ENCODE measurements around the gene TANC1. TPM values are rescaled to one million over a fixed set of nuclear protein-coding genes. Genes with fewer than 3 reads are reported as not detected.

The TANC1 gene
- total and polyA plus RNA-seq, 2 experiments from 2014 or later, result 2.8 to 9.5 TPM

- H3K27ac ChIP-seq (ENCODE audit: low read depth), result no peak overlapping the region; the same call in 1 of the 2 replicates
- no peaks in the 10 kb centered on the region for H3K79me2 ChIP-seq (replicated peaks; ENCODE audit: insufficient read depth)
- Mint-ChIP-seq H3K4me1 (peaks cover 24% of the 10 kb centered on the region), H3K9me3 (no peaks in the 10 kb centered on the region), H3K36me3 (ENCODE audit: low read depth) (no peaks in the 10 kb centered on the region; the same call in 2 of the 3 replicates), H3K27ac (peak overlapping the region; percentile 57; the same call in 1 of the 2 replicates), H3K27me3 (ENCODE audit: insufficient read depth, low read depth, poor library complexity) (peaks cover 65% of the 10 kb centered on the region), H3K4me3 (peak overlapping the region; percentile 48)
- H3K9me2 ChIP-seq (ENCODE audit: insufficient read depth), result no peaks in the 10 kb centered on the region
- no peak overlapping the region for H2AFZ ChIP-seq
- H3F3A ChIP-seq (replicated peaks; ENCODE audit: low read depth), result no peaks in the 10 kb centered on the region
- peak overlapping the region; percentile 54 for H3K4me2 ChIP-seq
- peaks cover 3% of the 10 kb centered on the region for H4K20me1 ChIP-seq (replicated peaks; ENCODE audit: insufficient read depth)
- ATAC-seq, result peak; percentile 93
- TF ChIP-seq JUNB (IDR thresholded peaks at IDR 0.05; ENCODE audit: unreplicated experiment) (no peak), NANOG (IDR thresholded peaks at IDR 0.05; ENCODE audit: borderline replicate concordance) (peak; percentile 83), STAT1 (IDR thresholded peaks at IDR 0.05; ENCODE audit: unreplicated experiment) (no peak), ETS1 (IDR thresholded peaks at IDR 0.05) (no peak), CREB1 (CRISPR knock-in tag; IDR thresholded peaks at IDR 0.05; ENCODE audit: low read depth) (peak; percentile 25; the same call in 1 of the 2 replicates), CTCF (conservative IDR thresholded peaks at IDR 0.05; ENCODE audit: low read depth in 2 of 2) (peak in 1 of 2 experiments; percentile 14; a peak in 2 of 4 replicates), POLR2AphosphoS5 (IDR thresholded peaks at IDR 0.05; ENCODE audit: low read depth) (0 out of 2 replicates have a peak, but pooled peaks have one; percentile 35), EZH2phosphoT487 (IDR thresholded peaks at IDR 0.05; ENCODE audit: unreplicated experiment) (no peak), ZNF462 (CRISPR knock-in tag; IDR thresholded peaks at IDR 0.05) (0 out of 2 replicates have a peak, but pooled peaks have one; percentile 9)
- peaks cover 81% of the 10 kb centered on the region for H3K27me3 ChIP-seq (ENCODE audit: insufficient read depth)
- H3K4me3 ChIP-seq, result peak overlapping the region; percentile 20; the same call in 1 of the 2 replicates
- DNase-seq (ENCODE audit: low spot score), result peak; percentile 86
- H3K4me1 ChIP-seq (ENCODE audit: insufficient read depth), result peaks cover 13% of the 10 kb centered on the region
- H3K36me3 ChIP-seq (ENCODE audit: insufficient read depth), result no peaks in the 10 kb centered on the region
Observed at GRCh38 chr2:159211447-159212396, 243.3 kb downstream of the TANC1 start.
